Sigmoid colon (tissue), 7 donors: ENCODE measurements around the gene BCL2L13. TPM values are rescaled to one million over a fixed set of nuclear protein-coding genes. Genes with fewer than 3 reads are reported as not detected.
A peak's percentile ranks its signal among the peaks of the same experiment; 100 is the strongest.
"Not testable (repeated sequence)": the region's sequence is repeated elsewhere in the genome, so short reads cannot be mapped to it uniquely, and the experiment has no call there.

Experiments
- DNase-seq: peaks from one replicate; pipeline ENCODE4 v3.0.0-alpha.2; 2019
- H3K27ac ChIP-seq, 4 donors: fragments of 200-600 bp; sonication (generic); one replicate each; pipeline ENCODE4 v1.5.1; 2016 to 2019; ENCODE audit warnings: mild to moderate bottlenecking in 1 of 4
- H3K27me3 ChIP-seq, 3 donors: fragments of 200-600 bp; sonication (generic); one replicate each; pipeline ENCODE4 v1.5.1; 2019; ENCODE audit warnings: mild to moderate bottlenecking in 1 of 3
- H3K36me3 ChIP-seq, 4 donors: fragments of 200-600 bp; sonication (generic); one replicate each; pipeline ENCODE4 v1.5.1; 2016 to 2019
- H3K4me1 ChIP-seq, 4 donors: fragments of 200-600 bp; sonication (generic); one replicate each; pipeline ENCODE4 v1.5.1; 2017 to 2019
- H3K4me3 ChIP-seq, 4 donors: fragments of 200-600 bp; sonication (generic); one replicate each; pipeline ENCODE4 v1.5.1; 2017 to 2019; ENCODE audit warnings: mild to moderate bottlenecking in 2 of 4, moderate library complexity in 1 of 4
- H3K9me3 ChIP-seq, 4 donors: fragments of 200-600 bp in 3 of 4; sonication (generic) in 3 of 4; one replicate each; pipeline versions ENCODE4 v1.5.1 to v1.6.1; 2013 to 2019
- EP300 ChIP-seq, 4 donors: sonication (generic); formaldehyde crosslinking; IDR thresholded peaks; one replicate each; pipeline ENCODE4 v1.6.1; 2017; ENCODE audit warnings: antibody characterized with exemption in 4 of 4
- POLR2A ChIP-seq, 2 donors: fragments of 450-650 bp; IDR thresholded peaks; one replicate each; pipeline ENCODE4 v1.6.1; 2016; ENCODE audit warnings: antibody characterized with exemption in 2 of 2, mild to moderate bottlenecking in 2 of 2, moderate library complexity in 2 of 2
- POLR2AphosphoS5 ChIP-seq, 4 donors: sonication (generic); formaldehyde crosslinking; IDR thresholded peaks; one replicate each; pipeline ENCODE4 v1.6.1; 2017; ENCODE audit warnings: antibody characterized with exemption in 4 of 4
- WGBS, 2 donors: extraction: QIAGEN DNeasy Blood & Tissue Kit; methylation state at CpG; one replicate each; pipeline ENCODE4 v1.1.7; 2013; 5-methylcytosine and 5-hydroxymethylcytosine counted together
- intact Hi-C: fragments of 100-400 bp; cut with DNase I; formaldehyde crosslinking; loops from one replicate; pipeline ENCODE4 v1.15.1; 2023
- polyA plus RNA-seq, 3 donors: library from polyadenylated mRNA; stranded (reverse); fragments of 200-250 nt; gene quantifications; one replicate each; pipeline ENCODE4 v1.2.3, GENCODE V29; 2013
- total RNA-seq, 4 donors: library from RNA; depleted of rRNA; stranded (reverse); fragments of >200 nt; gene quantifications; one replicate each; pipeline ENCODE4 v1.1.0, GENCODE V29; 2016
- TF ChIP-seq, protein P1 (sequence below), 4 experiments: fragments of 450-650 bp in 3 of 4; fragments of 200-600 bp in 1 of 4; IDR thresholded peaks; one replicate each; pipeline ENCODE4 v1.5.1; 2016 to 2019; ENCODE audit warnings: antibody characterized with exemption in 4 of 4, mild to moderate bottlenecking in 3 of 4, moderate library complexity in 2 of 4
- donor health status: healthy with polysubstance abuse.
- donor health status: Bipolar disorder and iron deficiency.
- donor health status: healthy.

Gene BCL2L13
- total and polyA plus RNA-seq, 7 donors, result 29.4 to 68.1 (median 59.2) TPM

- intact Hi-C loops, result loop anchor here (5.0 kb wide), 3 partner anchors 67 to 482 kb away; partner anchors contain the start of gene HDHD5
- peaks cover 0 to 27% (median 18%) of the 10 kb centered on the region in 4 donors for H3K4me1 ChIP-seq
- H3K36me3 ChIP-seq, result no peaks in the 10 kb centered on the region
- H3K4me3 ChIP-seq, result peak overlapping the region; percentile 63 to 97 (median 79)
- WGBS, 2 donors, result 0 to 4% methylated on average over 8 of the region's 8 CpGs
- TF ChIP-seq EP300 (IDR thresholded peaks at IDR 0.05), result no peak
- TF ChIP-seq POLR2AphosphoS5 (IDR thresholded peaks at IDR 0.05), result peak in 2 of 4 donors; percentile 12 to 49
- peak in 1 of 2 donors; percentile 27 for TF ChIP-seq POLR2A (IDR thresholded peaks at IDR 0.05)
- TF ChIP-seq, protein P1, sequence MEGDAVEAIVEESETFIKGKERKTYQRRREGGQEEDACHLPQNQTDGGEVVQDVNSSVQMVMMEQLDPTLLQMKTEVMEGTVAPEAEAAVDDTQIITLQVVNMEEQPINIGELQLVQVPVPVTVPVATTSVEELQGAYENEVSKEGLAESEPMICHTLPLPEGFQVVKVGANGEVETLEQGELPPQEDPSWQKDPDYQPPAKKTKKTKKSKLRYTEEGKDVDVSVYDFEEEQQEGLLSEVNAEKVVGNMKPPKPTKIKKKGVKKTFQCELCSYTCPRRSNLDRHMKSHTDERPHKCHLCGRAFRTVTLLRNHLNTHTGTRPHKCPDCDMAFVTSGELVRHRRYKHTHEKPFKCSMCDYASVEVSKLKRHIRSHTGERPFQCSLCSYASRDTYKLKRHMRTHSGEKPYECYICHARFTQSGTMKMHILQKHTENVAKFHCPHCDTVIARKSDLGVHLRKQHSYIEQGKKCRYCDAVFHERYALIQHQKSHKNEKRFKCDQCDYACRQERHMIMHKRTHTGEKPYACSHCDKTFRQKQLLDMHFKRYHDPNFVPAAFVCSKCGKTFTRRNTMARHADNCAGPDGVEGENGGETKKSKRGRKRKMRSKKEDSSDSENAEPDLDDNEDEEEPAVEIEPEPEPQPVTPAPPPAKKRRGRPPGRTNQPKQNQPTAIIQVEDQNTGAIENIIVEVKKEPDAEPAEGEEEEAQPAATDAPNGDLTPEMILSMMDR (IDR thresholded peaks at IDR 0.05), result no peak
- no peaks in the 10 kb centered on the region for H3K9me3 ChIP-seq
- DNase-seq, result no peak
- peak overlapping the region; percentile 93 to 99 (median 99) for H3K27ac ChIP-seq
- no peaks in the 10 kb centered on the region for H3K27me3 ChIP-seq
Observed at GRCh38 chr22:17639247-17639741, 737 bp downstream of the BCL2L13 start.

DNA sequence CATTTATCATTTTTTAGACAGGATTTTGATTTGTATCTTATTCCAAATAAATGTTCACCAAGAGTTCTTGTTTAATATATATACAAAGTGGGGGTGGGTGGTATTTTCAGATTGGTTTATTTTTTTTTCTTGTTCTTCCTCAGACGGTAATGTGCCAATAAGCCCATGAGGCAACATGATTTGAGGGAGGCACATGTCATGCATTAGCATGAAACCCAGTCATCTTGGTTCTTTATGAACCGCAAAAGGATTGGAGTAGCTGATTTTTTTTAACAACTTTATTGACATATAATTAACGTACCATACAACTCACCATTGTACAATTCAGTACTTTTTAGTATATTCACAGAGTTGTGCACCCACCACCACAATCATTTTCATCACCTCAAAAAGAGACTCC is 2.7 kb downstream of the BCL2L13 start:
- H3K27ac ChIP-seq, result no peak overlapping the region
- H3K27me3 ChIP-seq, result no peaks in the 10 kb centered on the region
- no peak for DNase-seq
- no peaks in the 10 kb centered on the region for H3K9me3 ChIP-seq
- H3K4me3 ChIP-seq, result no peak overlapping the region
- no peaks in the 10 kb centered on the region for H3K36me3 ChIP-seq
- TF ChIP-seq EP300 (IDR thresholded peaks at IDR 0.05), result no peak
- TF ChIP-seq POLR2AphosphoS5 (IDR thresholded peaks at IDR 0.05), result no peak
- TF ChIP-seq, protein P1 (IDR thresholded peaks at IDR 0.05), result no peak
- TF ChIP-seq POLR2A (IDR thresholded peaks at IDR 0.05), result no peak
- intact Hi-C loops, result no loop called here
- WGBS, 2 donors, result 55 to 58% methylated on average over 3 of the region's 3 CpGs
- H3K4me1 ChIP-seq, result peaks cover 0 to 27% (median 18%) of the 10 kb centered on the region in 4 donors

GRCh38 chr22:17642357-17642756 is 3.8 kb downstream of the BCL2L13 start:
- H3K4me3 ChIP-seq, H3K9me3 ChIP-seq, H3K27me3 ChIP-seq, H3K27ac ChIP-seq, H3K36me3 ChIP-seq, intact Hi-C loops, DNase-seq: not testable (repeated sequence)
- 83 to 84% methylated on average over 4 of the region's 4 CpGs for WGBS, 2 donors
- H3K4me1 ChIP-seq, result peaks cover 0 to 26% (median 18%) of the 10 kb centered on the region in 4 donors

DNA sequence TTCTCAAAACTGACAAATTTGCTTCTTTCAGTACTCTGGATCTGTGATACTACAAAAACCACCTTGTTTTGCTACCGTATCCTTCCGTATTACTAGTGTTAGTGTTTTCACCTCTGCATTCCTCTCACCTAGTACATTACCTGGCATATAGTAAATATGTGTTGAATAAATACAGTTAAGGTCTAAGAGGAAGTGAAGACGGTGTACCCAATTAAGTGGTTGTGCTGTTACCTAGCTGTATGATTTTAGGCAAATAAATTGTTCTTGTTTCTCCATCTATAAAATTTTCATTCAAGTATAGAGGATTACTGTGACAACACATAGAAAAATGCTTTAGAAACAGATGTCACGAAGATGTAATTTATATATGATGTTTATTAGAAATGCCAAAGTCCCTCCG is 8.9 kb downstream of the BCL2L13 start:
- WGBS, 2 donors, result 77 to 89% methylated on average over 5 of the region's 5 CpGs
- H3K27ac ChIP-seq, result no peak overlapping the region
- no peaks in the 10 kb centered on the region for H3K9me3 ChIP-seq
- TF ChIP-seq POLR2AphosphoS5 (IDR thresholded peaks at IDR 0.05), result no peak
- TF ChIP-seq POLR2A (IDR thresholded peaks at IDR 0.05), result no peak
- TF ChIP-seq EP300 (IDR thresholded peaks at IDR 0.05), result no peak
- TF ChIP-seq, protein P1 (IDR thresholded peaks at IDR 0.05), result no peak
- DNase-seq, result no peak
- peaks cover 0 to 4% (median 0%) of the 10 kb centered on the region in 4 donors for H3K36me3 ChIP-seq
- H3K4me3 ChIP-seq, result no peak overlapping the region
- no peaks in the 10 kb centered on the region for H3K4me1 ChIP-seq
- intact Hi-C loops, result no loop called here
- no peaks in the 10 kb centered on the region for H3K27me3 ChIP-seq

DNA sequence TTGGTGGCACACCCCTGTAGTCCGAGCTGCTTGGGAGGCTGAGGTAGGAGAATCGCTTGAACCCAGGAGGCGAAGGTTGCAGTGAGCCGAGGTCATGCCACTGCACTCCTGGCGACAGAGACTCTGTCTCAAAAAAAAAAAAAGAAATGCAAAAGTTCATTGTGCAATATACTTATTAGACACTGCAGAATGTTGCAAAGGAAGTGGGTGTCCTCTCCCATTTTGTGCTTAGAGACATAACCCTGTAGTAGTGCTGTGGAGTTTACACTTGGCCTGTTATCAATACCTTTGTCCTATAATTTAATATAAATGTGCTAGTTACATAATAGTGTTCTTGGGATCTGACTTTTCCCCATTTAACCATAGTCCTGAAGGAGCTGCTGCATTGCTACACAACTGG is 9.4 kb downstream of the BCL2L13 start:
- peaks cover 0 to 4% (median 0%) of the 10 kb centered on the region in 4 donors for H3K36me3 ChIP-seq
- H3K27me3 ChIP-seq, result no peaks in the 10 kb centered on the region
- intact Hi-C loops, result no loop called here
- no peaks in the 10 kb centered on the region for H3K4me1 ChIP-seq
- no peak for DNase-seq
- 86 to 94% methylated on average over 5 of the region's 5 CpGs for WGBS, 2 donors
- H3K27ac ChIP-seq, result no peak overlapping the region
- H3K9me3 ChIP-seq, result no peaks in the 10 kb centered on the region
- H3K4me3 ChIP-seq, result no peak overlapping the region
- no peak for TF ChIP-seq POLR2AphosphoS5 (IDR thresholded peaks at IDR 0.05)
- TF ChIP-seq, protein P1 (IDR thresholded peaks at IDR 0.05), result no peak
- no peak for TF ChIP-seq EP300 (IDR thresholded peaks at IDR 0.05)
- TF ChIP-seq POLR2A (IDR thresholded peaks at IDR 0.05), result no peak
